Measurements from ENCODE around the gene COLEC12.

COLEC12 gene

GRCh38 chr18:379681-380330, 120.7 kb downstream of the COLEC12 start:
- no peak for DNase-seq

GRCh38 chr18:378079-378478, 122.4 kb downstream of the COLEC12 start:
- no peak for DNase-seq

- no peak for DNase-seq
Observed at GRCh38 chr18:377088-377487, 123.4 kb downstream of the COLEC12 start.

GRCh38 chr18:376311-376710, 124.2 kb downstream of the COLEC12 start:
- DNase-seq: no peak

DNA sequence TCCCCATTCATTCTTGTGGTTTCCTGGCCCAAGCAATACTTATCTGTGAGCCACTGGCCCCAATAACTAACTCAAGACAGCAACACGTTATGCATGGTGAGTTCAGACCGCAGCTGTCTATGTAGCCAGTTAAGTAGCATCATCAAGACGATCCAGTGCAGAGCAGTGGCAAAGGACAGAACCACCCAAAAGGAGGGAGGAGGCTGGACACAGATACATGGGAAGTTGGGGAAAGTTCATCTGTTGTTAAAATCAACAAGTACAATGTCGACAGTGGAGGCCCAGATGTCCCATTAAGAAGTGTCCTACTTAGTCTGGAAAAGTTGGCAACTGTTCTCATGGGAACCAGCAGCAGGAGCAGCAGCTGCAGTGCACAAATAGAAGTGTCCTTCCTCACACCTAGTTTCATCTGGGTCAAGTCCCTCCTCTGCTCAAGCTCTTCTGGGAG, 125.8 kb downstream of the COLEC12 start:
- DNase-seq: no peak

DNA sequence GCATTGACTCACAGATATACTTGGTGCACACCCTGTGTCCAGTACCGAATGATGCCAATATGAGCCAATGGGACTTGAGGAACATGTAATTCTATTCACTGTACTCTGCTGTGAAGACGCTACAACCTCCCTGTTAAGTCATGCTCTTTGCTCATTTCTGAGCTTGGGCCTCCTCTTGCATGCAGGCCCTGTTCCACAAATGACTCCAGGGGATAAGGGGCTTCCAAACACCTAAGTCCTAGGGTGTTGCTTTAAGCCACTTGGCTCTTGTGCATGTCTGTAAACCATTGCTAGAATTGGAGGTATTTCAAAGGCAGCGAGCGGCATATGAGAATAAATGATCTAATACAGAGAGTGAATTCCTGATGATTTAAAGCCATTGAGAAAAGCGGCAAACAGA, 126.7 kb downstream of the COLEC12 start:
- DNase-seq: no peak

DNA sequence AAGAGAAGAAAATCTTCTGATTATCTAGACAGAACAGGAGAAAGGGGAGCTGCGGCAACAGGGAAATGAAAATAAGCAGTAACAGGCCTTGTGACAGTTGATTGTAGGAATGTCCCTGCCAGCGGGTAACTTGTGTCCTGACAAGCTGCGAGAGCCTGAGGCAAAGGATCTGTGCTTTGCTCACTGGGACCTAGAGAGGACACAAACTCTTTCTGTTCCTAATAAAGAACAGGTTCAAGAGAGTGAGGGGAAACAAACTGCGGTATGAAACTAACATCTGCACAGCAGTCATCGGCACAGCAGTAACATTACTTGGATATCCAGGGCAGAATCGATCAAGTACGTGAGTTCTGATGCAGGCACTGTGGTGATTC, 128.9 kb downstream of the COLEC12 start:
- DNase-seq: no peak

GRCh38 chr18:370751-371608, 129.5 kb downstream of the COLEC12 start:
- no peak for DNase-seq

- no peak for DNase-seq
Observed at GRCh38 chr18:369224-370015, 131.1 kb downstream of the COLEC12 start.

DNA sequence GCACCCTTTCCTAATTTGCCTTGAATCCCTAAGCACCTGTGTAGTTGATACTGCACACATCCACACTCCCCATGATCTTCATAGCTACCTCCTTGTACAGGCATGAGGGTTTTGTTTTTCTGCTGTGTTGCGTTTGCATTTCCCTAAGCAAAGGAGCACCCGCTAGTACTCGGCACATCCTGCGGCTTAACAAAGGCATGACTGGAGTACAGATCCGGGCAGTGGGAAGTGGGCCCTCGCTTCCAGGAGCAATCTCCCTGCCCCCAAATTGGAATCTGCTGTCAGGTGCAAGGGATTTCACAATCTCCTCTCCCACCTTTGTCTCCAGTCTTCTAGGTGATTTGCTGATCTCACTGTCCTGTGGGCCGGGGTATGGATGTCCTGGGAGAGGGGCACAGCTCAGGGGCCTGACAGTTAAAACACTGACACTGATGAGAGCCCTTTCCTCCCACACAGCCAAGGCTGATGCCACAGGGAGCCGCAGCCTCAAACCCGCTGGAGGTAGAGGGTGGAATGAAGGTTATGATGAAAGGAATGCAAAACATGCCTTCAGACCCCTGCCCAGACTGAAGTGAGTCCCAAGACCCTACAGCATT, 133.9 kb downstream of the COLEC12 start:
- no peak for DNase-seq

DNA sequence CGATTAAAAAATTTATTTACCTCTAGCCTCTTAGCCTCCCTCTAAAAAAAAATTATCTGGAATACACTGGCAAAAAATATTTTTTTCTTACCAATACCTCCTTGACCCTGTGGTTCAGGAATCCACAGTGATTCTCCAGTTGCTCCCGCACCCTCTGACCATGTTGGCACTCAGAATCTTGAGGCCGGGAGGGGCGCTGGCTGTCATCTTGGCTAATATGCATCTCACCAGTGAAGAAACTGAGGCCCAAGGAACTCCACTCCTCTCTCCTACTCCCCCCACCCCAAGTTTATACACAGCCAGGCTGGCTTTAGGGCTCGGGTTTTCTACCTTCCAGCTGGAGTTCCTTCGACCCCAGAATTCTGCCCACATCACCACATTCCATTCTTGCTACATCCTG, 134.8 kb downstream of the COLEC12 start:
- DNase-seq: no peak

DNA sequence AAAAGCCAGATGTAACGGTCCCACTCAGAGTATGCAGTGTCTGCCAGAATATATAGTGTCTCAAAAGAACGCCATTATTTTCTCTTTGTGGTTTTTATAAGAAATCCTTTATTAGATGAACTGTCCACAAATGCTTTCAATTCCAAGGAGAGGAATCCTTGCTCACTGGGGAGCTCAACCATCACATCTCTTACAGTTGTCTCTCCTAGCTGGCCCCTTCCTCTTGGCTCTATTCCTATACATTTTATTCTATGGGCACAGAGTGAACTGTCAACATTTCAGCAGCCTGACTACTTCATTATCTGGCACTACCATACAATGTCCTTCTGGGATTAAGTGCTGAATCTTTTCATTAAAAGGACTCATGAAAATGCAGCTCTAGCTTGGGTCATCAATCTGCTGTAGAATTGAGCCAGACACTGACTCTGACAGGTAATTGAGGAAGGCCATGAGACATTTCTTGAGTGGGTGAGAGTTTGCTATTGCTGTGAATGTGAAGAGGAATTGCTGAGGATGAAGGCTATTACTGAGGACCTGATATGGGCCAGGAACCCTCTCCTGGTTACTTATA, 136.2 kb downstream of the COLEC12 start:
- no peak for DNase-seq

DNA sequence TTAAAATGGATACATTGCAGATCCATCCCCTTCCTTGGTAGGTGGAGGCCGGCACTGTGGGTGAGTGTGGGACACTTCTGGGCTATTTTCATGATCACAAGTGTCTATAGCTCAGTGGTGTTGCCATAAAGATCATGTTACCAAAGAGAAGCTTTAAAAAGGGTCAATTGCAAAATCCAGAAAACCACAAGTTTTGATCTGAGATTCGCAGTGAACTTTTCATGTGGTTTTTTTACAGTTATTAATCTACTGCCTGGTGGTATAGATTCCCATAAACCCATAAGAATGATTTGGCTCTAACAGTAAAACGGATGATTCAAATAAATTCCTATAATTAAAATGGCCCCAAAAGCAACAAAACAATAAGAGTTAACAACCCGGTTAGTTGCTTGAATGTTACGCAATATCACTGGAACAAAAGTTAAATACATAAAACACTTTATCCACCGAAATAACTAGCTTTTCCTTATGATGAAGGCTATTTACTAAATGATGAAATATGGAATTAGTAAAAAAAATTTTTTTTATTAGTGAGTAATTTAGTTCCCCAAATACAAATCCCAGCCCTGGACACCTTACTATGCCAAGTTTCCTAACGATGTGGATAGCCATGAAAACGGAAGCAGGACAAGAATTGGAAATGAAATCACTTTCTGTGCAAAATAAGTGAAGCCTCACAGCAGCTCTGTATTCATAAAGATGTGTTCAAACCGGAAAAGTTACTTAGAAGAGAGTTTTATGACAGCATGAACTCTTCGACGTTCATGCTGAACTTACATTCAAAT, 137.0 kb downstream of the COLEC12 start:
- DNase-seq: no peak

- DNase-seq: no peak
Observed at GRCh38 chr18:362311-363290, 137.9 kb downstream of the COLEC12 start.

GRCh38 chr18:361941-362310, 138.6 kb downstream of the COLEC12 start:
- no peak for DNase-seq

DNA sequence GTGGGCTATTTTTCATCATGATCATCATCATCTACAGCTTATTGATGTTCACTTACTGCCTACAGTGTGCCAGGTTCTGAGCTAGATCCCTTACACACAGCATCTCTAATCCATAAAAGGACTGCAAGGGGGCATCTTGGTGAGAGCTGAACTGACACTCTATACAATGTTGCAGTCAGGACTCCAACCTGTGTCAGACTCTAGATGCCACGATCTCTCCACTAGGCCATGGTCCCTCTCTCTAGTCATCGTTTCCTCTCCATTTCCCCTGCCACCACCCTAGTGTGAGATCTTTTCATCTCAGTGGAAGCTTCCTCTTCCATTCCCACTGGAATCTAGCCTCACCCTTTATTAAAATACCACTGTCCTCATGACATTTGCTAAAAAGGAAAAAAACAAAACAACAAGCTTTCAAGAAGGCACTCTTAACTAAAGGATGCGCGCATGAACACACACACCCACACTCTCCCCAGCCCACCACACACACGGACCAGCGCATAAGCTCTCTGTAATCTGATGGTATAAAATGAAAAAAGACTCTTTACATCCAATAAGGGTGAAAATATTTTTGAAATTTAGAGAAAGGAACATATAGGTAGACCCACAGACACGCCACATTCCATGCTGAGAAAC, 139.3 kb downstream of the COLEC12 start:
- no peak for DNase-seq

DNA sequence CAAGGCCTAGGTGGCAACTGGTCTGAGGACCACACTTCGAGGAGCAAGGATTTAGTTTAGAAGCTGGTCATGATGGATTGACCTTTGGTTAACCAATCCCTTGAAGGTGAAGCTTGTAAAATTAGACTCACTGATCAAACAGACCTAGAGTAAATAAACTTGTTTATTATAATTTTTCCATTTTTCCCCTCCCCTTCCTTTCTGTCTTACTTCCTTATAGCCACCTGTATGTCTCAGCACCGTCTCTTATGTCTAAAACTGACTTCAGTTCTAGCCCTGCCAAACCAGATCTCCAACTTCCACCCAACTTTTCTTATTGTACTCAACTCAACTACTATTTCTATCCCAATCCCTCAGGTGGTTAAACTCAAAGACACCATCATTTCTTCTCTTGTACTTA, 139.8 kb downstream of the COLEC12 start:
- DNase-seq: no peak

GRCh38 chr18:356778-357177, 143.7 kb downstream of the COLEC12 start:
- no peak for DNase-seq

GRCh38 chr18:355678-356077, 144.8 kb downstream of the COLEC12 start:
- no peak for DNase-seq

DNA sequence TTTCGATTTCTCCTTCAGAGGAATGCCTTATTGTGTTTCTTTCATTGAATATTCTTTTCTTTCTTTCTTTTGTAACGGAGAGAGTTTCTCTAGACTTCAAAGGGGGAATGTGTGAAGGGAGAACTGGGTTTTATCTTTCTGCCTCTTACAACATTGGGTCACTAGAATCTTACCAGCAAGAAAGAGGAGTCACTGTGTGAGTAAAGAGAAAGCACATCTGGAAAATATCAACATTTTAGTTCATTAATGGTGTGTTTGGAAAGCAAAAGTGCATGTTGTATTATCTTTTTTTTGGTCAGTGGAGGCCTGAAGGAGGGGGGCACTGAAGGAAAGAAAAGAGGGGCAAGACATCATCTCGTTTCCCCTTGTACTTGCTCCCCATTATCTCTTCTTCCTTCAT, 146.0 kb downstream of the COLEC12 start:
- DNase-seq: no peak

Measured in activated naive CD4-positive, alpha-beta T cell (primary cell).